DMS114 treated with DMSO at 0.1 percent for 48 hours (cell line): Measurements from ENCODE around the gene SHLD1.

Experiments used
- DNase-seq: peaks from one replicate; lab custom pipeline; 2025; ENCODE audit not compliant: unreplicated experiment; lab: John Stamatoyannopoulos, UW

Gene SHLD1

GRCh38 chr20:5811746-5812145, 61.5 kb downstream of the SHLD1 start:
- no peak for DNase-seq

- no peak for DNase-seq
These were observed 68.1 kb downstream of the SHLD1 start for GRCh38 chr20:5818346-5818681.

GRCh38 chr20:5820738-5821137, 70.5 kb downstream of the SHLD1 start:
- DNase-seq: no peak

GRCh38 chr20:5821627-5822215, 71.5 kb downstream of the SHLD1 start:
- DNase-seq: no peak

- no peak for DNase-seq
These were observed 72.4 kb downstream of the SHLD1 start for GRCh38 chr20:5822569-5822968.

- DNase-seq: no peak
These were observed 75.0 kb downstream of the SHLD1 start for GRCh38 chr20:5825130-5825719.

GRCh38 chr20:5827098-5827853, 77.1 kb downstream of the SHLD1 start:
- no peak for DNase-seq

GRCh38 chr20:5827861-5828260, 77.7 kb downstream of the SHLD1 start:
- DNase-seq: no peak

- no peak for DNase-seq
These were observed 79.1 kb downstream of the SHLD1 start for GRCh38 chr20:5829241-5829809.

GRCh38 chr20:5831539-5832237, 81.5 kb downstream of the SHLD1 start:
- no peak for DNase-seq

GRCh38 chr20:5833309-5833941, 83.2 kb downstream of the SHLD1 start:
- no peak for DNase-seq

GRCh38 chr20:5834436-5835005, 84.3 kb downstream of the SHLD1 start:
- no peak for DNase-seq

GRCh38 chr20:5835321-5835821, 85.2 kb downstream of the SHLD1 start:
- no peak for DNase-seq

GRCh38 chr20:5835871-5836270, 85.7 kb downstream of the SHLD1 start:
- DNase-seq: no peak

GRCh38 chr20:5836569-5836968, 86.4 kb downstream of the SHLD1 start:
- DNase-seq: no peak

GRCh38 chr20:5840411-5841002, 90.3 kb downstream of the SHLD1 start:
- no peak for DNase-seq

GRCh38 chr20:5841522-5841921, 91.3 kb downstream of the SHLD1 start:
- DNase-seq: no peak

GRCh38 chr20:5842465-5842864, 92.3 kb downstream of the SHLD1 start:
- no peak for DNase-seq

GRCh38 chr20:5843054-5843592, 92.9 kb downstream of the SHLD1 start:
- no peak for DNase-seq
